CD1c-positive myeloid dendritic cell (primary cell): ENCODE measurements around the gene DIS3L.
"Not testable (repeated sequence)": the region's sequence is repeated elsewhere in the genome, so short reads cannot be mapped to it uniquely, and the experiment has no call there.

Source experiments
- DNase-seq: peaks from one replicate; pipeline ENCODE4 v3.0.0-alpha.2; 2016; ENCODE audit errors: extremely low spot score

The DIS3L gene

DNA sequence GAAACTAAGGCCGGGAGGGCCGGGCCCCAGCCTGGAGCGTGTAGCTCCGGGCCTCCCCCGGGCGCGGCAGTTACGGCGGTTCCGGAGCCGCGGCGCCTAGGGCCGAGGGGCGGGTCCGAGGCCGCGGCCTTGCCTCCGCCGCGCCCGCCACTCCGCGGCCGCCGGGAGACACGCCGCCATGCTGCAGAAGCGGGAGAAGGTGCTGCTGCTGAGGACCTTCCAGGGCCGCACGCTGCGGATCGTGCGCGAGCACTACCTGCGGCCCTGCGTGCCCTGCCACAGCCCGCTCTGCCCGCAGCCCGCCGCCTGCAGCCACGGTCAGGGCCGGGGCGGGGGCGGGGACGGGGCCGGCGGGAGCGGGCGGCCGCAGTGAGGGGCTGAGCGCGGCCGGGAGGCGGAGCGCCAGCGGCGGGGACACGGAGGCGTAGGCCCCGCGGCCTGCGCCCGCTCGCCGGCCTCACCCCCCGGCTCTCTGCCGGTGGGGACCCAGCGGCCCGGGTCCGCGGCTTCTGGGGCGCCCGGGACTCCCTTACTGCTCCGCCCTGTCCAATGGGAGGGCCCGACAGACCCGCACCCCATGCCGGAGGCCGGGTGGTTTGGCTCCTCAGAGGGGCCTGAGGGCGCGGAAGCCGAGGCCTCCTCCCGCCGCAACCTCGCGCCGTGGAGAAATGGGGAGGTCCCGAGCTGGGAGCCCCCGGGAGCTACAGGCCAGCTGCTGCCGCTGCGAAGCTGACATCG lies at the start of gene DIS3L:
Gene DIS3L (plus strand): TSS at position 150 of the 738 bp plus-strand sequence. CDS start 29 bp downstream, at position 179.
- peak; percentile 75 for DNase-seq

DNA sequence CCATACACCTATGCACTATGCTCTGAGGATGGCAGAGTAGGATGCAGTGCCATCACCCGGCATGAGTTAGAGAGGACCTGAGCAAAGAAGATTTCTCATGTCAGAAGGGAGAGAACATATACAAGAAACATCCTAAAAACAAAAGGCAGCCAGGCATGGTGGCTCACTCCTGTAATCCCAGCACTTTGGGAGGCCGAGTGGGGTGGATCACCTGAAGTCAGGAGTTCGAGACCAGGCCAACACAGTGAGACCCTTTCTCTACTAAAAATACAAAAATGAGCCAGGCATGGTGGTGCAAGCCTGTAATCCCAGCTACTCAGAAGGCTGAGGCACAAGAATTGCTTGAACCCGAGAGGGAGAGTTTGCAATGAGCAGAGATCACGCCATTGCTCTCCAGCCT lies 47.5 kb upstream of the DIS3L start:
- not testable (repeated sequence) for DNase-seq

DNA sequence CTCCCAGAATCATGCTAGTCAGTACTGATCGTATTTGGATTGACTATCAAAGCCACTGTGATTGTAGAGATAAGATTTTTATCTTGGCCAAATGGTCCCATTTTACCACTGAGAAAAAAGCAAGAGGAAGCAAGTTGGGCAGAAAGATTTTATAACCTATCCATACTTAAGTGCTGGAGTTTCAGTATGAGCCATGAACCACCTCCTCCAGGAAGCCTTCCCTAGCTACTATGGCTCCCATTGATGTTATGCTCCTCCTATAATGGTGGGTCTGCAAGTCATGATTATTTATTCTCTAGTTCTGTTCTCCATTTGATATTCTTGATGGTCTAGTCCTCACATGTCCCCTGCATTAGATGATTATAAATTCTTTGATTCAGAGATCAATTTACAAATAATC lies 46.4 kb upstream of the DIS3L start:
- no peak for DNase-seq

DNA sequence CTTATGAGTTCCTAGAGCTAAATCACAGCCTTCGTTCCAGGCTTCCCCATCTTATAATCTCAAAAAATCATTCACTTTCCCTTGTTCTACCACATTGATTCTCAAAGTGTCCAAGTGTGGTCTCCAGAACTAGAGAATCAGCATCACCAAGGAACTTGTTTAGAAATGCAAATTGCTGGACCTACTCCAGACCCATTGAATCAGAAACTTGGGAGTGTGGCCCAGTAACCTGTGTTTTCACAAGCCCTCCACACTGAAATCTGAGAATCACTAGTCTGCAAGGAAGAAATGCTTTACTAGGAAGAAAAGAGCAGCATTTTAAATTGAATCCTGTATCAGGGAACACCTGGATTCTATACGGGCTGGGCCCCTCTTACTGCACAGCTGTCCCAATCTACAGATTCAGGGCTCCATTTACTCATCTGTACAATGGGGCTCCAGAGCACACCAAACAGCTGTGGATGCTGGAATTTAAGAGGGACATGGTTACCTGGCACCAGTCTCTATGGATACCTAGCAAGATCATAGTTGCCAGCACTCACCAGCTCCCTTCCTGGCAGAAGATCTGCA lies 43.7 kb upstream of the DIS3L start:
- DNase-seq = no peak

DNA sequence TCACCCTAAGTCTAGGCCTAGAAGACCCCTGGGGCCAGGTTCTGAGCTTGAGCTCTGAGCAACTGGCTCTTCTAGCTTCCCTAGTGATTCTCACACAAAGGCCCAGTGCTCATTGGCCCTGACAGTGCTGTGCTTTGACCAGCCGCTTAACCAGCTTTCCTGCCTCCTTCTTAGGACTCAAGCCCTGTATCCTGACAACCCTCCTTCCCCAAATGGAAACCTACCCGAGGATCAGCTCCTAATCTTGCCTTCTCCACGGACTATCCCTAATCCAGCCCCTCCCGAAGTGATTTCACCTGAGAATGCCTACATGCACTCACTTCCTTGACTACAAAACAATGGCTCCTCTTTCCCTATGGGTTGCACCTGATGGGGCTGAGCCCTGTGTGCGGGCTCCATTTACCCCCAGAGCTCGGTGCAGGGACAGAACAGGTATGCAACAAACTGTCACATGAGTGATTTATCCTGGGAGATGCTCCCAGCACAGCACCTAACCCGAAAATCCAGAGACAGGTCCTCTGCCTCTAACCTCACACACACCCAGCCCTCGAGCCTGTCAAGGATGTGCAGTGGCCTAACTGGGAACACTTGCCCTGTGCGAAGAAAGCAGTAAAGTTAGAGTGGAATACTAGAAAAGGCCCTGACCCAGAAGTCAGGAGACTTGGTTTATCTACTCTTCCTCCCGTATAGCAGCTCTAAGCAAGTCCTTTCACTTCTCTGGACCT lies 42.1 kb upstream of the DIS3L start:
- DNase-seq = no peak

DNA sequence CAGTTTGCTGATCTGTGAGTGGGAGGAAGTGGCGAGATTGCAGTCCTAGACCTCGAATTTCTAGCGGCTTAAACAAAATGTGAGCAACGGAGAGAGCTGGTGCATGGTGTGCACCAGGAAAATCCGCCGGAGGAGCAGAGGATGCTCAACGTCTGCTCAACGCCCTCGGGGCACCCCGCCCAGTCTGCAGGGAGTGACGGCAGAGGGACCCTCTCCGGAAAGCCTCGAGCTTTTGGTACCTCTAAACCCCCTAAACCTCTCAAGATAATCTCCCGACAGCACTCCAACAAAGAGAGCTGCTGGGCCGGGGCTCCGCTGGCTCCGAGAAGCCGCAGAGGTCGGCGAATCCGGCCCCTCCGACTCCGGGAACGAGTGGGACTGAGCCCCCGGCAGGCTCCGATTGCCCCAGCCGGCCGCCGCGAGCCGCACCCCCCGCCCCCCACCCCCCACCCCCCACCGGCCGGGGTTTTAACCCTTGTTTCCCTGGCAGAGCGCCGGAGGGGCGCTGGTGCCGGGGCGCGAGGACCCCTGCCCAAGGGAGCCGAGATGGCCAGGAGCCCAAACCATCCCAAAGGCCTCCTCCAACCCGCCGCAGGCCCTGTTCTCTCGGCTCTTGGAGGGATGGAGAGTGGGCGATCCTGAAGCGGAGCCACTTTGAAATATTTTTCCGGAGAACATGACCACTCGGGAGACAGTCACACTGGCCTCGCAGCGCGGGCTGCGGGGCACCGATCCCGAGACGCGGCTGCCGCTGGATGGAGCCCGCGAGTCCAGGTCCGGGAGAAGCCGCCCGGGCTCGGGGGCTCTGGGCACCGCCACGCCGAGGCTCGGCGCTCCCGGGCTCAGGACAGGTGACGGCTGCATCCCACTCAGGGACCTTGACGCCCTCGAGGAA lies 41.3 kb upstream of the DIS3L start:
- peak; percentile 41 for DNase-seq

DNA sequence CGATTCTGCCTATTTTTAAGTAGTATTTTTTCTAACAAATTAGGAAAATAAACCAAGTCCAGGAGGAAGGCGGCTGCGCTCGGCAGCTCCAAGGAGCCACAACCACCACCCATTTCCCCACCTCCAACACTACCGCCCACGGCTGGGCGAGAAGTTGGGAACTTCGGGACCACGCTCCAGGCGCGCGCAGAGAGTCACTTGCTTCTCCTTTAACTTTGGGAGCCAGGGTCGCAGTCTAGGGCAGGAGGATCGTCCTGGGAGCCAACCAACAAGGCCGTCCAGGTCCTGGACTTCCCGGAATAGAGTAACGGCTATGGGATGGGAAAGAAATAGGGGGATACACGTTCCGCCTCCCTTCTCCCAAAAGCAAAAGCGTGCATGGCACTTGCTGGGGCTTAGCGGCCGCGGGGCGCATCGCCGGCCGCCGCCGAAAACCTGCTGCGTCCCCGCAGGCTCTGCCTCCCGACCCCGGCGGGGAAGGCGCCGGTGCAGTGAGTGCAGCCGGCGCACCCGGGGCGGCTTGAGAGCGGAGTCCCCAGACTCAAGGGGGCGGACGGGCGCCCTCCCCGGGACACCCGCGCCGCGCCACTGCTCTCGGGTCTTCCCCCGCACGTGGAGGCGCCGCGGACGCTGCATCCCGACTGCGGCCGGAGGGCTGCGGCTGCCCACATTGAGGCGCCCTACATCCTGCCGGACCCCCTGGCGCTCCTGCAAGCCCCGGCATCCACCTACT lies 40.5 kb upstream of the DIS3L start:
- peak; percentile 6 for DNase-seq

DNA sequence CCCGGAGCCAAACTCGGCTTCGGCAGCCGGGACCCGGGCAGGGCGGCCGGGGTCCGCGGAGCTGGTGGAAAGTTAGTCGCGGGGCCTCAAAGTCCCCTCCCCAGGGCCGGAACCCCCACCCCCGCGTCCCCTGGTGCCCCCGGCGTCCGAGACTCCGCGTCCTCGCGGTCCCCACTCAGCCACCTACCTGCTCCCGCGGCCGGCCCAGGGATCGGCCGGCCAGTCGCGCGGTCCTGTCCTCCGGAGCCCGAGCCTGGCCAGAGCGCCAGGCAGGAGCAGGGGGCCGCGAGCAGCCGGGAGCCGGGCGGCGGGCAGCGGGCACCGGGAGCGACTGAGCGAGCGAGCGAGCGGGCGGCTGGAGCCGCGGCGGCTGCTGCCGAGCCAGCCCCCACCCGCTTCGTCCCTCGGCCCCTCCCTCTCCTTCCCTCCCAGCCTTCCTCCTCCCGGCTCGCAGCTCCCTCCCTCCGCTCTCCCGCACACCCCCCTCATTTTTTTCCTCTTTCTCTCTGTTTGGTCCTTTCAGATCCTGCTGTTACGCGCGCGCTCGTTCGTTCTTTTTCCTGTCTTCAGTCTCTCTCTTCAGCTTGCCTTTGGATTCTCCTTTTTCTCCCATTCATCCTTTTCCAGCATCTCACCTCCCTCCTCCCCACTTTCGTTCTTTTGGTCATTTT lies 39.8 kb upstream of the DIS3L start, which contains the start of gene MEGF11:
Gene MEGF11 (minus strand): TSS at position 333 of the 671 bp plus-strand sequence. CDS start 125,347 bp downstream, outside the sequence.
- DNase-seq = no peak

DNA sequence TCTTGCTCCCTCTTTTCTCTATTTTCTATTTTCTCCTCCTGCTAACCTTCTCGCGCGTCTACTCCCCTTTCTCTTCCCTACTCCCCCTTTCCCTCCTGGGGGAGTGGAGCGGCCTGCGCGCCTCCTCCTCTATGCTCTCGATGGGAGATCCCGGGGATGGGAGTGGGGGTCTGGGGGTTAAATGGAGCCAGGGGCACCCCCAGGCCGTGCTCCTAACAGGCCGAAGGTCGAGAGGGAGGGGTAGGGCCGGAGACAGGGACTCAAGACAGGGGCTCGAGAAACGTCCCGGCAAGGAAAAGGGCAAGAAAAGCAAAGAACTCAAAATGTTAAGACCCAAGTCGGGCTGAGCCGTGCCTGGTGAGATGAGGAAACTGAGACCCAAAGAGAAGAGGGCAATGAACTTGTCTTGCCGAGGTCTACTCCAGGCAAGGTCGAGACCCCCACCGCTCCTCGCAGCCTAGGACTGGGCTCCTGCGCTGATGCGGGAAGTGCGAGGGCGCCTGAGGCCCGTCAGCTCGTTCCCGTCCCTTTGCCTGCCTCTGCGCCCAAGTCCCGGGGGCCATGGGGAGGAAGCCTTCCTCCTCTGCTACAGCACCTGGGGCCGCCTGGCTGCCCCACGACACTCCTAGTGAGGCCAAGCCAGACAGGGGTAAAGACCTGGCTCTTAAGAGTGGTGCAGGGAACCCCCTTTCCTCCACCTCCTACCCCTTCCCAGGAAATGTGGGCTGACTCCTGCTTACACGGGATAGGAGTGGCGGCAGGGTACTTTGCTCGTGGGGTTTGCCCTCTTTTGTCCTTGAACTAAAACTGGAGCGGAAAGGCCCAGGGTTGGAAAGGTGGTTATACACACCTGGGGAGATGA lies 39.0 kb upstream of the DIS3L start:
- no peak for DNase-seq

DNA sequence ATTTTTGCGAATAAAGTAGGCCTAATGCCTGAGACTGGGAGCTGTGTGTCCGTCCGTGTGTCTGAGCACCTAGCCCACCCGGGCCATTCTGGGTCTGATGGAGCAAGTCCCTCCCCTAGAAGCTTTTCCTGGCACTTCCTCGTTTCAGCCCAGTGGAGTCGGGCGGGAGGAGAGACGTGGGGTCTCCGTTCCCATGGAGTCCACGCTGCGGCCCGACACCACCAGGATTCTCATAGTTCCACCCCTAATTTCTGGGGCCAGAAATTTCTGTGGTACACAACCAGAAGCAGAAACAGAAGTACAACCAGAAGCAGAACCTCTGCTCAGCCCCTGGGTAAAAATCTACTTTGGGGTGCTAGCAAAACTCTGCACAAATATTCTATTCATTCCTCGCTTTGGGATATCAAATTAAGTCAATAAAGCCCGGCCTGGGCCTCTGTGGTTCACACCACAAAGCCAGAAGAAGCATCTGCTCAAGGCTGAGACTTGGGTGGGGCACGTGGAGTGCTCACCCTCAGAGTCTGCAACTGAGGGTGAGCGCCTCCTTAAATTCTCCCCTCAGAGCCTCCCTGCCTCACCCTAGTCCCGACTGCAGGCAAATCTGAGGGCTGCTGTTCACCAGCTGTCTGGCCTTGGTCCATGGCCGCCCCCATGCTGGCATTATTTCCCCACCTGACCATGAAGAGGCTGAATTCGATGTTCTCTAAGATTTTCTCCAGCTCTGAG lies 38.3 kb upstream of the DIS3L start:
- DNase-seq = no peak

DNA sequence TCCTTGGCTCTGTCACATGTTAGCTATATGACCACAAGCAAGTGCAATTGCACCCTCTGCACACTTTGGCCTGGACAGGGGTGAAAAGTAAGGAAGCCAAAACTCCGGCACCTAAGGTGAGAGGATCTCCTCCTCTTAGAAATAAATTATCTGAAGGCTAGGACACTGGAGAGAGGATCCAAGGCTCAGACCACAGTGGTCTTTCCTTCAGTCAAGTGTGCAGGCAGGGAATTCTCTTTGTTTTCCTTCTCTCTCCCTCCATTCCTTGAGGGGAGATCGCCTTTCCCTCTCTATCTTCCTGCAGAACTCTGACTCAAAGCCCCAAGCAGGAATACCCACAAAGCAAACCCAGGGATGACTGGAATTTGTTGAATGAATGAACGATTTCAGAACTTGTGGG lies 36.7 kb upstream of the DIS3L start:
- DNase-seq = no peak

DNA sequence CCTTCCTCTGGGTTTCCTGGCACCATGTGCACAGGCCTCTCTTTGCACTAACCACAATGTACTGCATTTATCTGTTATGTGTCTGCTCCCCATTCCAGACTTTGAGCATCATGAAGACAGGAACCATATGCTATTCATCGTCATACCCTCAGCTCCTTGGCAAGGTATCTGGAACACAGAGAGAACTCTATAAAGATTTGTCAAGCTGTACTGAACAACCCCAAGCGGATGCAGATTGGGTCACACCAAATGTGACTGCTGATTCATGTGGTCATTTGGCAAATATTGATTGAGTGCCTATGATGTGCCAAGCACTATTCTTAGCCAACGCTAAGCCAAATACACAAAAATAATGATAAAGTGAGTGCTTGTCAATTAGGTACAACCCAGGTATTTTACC lies 32.3 kb upstream of the DIS3L start:
- no peak for DNase-seq

DNA sequence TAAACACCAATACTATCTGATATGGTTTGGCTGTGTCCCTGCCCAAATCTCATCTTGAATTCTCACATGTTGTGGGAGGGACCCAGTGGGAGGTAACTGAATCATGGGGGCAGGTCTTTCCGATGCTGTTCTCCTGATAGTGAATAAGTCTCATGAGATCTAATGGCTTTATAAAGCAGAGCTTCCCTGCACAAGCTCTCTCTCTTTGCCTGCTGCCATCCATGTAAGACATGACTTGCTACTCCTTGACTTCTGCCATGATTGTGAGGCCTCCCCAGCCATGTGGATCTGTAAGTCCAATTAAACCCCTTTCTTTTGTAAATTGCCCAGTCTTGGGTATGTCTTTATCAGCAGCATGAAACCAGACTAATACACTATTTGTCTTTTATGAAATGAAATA lies 30.5 kb upstream of the DIS3L start:
- DNase-seq = not testable (repeated sequence)

DNA sequence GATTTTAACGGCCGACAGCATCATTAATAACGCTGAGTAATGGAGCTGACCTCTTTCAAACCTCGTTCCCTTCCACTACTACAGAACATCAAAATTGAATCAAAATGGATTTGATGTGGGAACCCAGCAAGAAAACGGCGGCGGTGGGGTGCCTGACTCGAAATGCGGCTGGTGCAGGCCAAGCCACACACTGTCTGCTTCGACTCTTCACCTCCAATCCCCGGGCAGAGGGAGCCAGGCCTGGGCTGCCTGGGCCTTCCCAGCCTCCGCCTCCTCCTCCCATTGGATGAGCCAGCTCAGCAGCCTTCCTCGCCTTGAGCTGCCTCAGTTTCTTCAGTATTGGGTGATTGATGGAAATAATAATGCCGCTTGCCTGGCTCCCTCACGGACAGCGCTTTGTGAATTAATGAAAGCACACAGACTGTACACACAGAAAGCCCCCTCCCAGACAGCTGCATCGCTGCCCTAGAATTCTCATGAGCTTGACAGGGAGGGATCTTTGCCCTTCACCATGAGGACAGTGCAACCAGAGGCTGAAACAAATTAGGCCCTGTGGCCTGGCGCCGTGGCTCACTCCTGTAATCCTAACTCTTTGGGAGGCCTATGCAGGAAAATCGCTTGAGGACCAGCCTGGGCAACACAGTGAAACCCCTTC lies 28.4 kb upstream of the DIS3L start:
- DNase-seq = no peak

DNA sequence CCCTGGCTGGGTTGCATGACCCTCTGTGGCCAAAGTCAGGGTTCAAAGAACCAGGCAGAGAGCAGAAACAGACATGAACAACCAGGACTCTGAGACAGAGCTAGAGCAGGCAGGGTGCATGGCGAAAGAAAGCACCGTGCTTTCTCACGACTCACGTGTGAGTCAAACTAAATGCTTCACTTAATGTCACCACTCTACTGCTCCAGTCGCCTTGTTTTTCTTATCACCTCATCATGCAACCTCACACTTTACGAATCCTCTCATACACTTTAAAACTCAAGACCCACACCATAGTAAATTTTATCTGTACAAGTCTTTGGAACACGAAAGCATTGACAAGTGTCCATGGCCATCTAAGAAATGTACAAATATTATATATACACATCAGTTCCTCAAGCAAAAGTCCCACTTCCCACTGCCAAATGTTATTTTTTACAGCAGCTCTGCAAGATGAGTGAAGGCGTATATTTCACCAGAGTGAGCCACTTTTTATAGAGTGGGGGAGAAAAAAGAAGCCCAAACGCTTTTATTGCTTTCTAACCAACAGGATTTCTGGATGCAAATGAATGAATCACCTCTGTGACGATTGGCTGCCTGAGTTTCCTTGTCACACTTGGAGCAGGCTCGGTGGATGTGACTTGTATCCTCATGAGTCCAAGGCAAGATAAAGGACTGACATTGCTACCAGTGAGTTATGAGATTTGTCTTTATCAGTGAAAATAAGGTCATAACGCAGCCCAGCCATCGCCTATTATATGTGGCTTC lies 23.9 kb upstream of the DIS3L start:
- peak; percentile 25 for DNase-seq

DNA sequence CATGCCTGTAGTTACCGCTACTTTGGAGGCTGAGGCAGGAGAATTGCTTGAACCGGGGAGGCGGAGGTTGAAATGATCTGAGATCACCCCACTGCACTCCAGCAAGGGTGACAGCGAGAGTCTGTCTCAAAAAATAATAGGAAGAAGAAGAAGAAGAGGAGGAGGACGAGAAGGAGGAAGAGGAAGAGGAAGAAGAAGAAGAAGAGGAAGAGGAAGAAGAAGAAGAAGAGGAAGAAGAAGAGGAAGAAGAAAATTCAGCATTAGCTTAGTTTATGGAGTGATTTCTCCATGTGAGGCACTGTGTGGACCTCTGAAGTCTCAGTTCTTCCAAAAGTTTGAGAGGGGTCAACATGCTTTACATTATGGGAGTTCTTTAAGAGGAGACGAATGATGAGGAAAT lies 22.4 kb upstream of the DIS3L start:
- no peak for DNase-seq

DNA sequence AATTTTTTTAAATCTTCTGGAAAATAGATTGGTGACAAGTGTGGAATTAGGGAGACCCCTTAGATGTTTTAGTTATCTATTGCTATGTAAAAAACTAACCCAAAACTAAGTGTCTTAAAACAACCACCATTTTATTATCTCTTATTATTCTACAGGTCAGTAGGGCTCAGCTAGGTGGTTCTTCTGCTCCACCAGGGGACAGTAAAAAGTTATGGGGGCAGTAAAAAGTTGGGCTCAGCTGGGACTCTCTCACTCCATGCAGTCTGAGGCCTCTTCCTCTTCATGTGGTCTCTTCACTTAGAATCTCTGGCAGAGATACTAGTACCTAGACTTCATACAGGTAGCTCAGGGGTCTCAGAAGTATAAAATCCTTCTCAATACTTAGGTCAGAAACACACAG lies 18.0 kb upstream of the DIS3L start:
- DNase-seq = no peak

DNA sequence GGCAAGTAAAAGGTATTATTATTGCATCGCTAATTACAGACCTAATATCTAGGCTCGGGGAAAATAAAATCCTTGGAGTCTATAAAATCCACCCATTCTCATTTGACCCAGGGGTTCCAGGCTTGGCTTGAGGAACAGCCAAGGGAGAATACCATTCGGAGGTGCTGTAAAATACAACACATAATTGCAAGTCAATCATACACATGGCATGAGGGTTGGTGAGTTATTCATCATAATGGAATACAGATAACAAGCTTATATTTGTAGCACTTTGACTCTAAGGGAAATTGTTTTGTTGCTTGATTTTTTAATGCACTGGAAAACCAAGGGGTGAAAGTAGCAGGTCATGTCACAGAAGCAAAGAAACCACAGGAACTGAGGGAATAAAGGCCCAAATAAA lies 16.8 kb upstream of the DIS3L start:
- DNase-seq = no peak
